NCI-H1105 treated with DMSO at 0.1 percent for 48 hours (cell line): ENCODE results near the gene KLHL24.
"Not testable (repeated sequence)": the region's sequence is repeated elsewhere in the genome, so short reads cannot be mapped to it uniquely, and the experiment has no call there.

ENCODE experiments used
- DNase-seq: peaks from one replicate; lab custom pipeline; 2025; lab: John Stamatoyannopoulos, UW

The KLHL24 gene

GRCh38 chr3:183635431-183636220 lies at the start of gene KLHL24:
TSS of gene KLHL24 (plus strand) at chr3:183635623. CDS start at chr3:183650357, 14,734 bp downstream.
- DNase-seq, result peak; percentile 98

- no peak for DNase-seq
Observed at GRCh38 chr3:183586477-183586876, 48.9 kb upstream of the KLHL24 start.

- no peak for DNase-seq
Observed at GRCh38 chr3:183587336-183587735, 48.1 kb upstream of the KLHL24 start.

DNA sequence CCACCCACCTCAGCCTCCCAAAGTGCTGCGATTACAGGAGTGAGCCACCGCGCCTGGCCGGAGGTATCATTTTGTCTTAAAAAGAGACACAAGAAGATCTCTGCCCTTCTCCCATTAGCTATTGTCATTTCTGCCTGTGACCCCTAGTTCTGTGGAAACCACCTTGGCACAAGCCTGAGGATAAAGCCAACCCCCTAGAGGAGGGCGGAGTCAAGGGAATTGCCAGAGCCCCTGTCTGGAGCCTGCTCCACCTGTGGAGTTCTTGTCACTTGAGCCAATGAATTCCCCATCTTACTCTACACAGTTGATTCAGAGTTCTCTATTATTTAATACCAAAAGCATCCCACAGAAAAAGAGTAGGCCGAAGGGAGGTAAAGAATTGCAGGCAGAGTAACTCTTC lies 45.0 kb upstream of the KLHL24 start:
- no peak for DNase-seq

DNA sequence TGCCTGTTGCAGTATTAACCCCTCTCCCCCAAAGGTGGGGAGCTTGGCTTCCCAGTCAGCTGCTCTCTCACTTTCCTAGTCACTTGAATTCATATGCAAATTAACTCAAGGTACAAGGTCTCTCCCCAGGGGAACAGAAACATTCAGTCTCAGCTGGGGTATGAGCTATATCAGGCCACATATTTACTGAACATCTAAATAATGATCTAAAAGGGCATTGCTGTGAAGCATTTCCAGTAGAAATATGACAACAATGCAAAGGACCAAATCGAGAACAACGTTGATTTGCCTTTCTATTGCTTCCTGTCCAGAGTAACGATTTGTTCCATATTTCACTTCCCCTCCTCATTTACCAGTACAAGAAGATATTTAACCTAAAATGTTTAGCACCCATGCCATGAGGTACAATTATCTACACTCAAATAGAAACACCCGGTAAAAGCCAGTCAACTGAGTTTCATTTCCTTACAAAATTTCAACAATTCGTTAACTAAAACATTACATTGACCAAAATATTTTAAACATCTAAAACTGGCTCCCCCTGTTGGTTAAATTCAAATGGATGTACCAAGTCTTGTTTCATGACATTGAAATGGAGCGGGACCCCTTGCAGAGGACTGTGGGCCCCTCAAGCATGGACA lies 43.4 kb upstream of the KLHL24 start:
- no peak for DNase-seq

DNA sequence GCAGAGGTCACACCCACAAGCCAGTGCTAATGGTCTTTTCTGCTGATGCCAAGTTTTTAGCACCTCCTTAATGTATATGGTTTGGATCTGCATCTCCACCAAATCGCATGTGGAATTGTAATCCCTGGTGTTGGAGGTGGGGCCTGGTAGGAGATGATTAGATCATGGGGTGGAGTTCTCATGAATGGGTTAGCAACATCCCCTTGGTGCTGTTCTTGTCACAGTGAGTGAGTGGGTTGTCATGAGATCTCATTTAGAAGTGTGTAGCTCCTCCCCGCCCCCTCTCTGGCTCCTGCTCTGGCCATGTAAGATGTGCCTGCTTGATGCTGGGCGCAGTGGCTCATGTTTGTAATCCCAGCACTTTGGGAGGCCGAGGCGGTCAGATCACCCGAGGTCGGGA lies 42.6 kb upstream of the KLHL24 start:
- no peak for DNase-seq

- no peak for DNase-seq
Observed at GRCh38 chr3:183594636-183595035, 40.8 kb upstream of the KLHL24 start.

GRCh38 chr3:183597959-183598358 lies 37.5 kb upstream of the KLHL24 start:
- DNase-seq, result no peak

DNA sequence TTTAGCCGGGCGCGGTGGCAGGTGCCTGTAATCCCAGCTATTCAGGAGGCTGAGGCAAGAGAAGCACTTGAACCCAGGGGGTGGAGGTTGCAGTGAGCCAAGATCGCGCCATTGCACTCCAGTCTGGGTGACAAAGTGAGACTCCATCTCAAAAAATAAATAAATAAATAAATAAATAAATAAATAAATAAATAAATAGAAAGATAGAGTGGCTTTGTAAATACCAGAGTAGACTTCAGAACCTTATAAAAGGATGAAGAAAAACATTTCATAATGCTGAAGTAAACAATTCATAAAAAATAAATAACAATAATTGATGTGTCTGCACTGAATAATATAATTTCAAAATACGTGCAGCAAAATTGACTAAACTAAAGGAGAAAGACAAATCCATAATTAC lies 24.1 kb upstream of the KLHL24 start:
- not testable (repeated sequence) for DNase-seq

- DNase-seq, result no peak
Observed at GRCh38 chr3:183613366-183614285, 21.8 kb upstream of the KLHL24 start.

DNA sequence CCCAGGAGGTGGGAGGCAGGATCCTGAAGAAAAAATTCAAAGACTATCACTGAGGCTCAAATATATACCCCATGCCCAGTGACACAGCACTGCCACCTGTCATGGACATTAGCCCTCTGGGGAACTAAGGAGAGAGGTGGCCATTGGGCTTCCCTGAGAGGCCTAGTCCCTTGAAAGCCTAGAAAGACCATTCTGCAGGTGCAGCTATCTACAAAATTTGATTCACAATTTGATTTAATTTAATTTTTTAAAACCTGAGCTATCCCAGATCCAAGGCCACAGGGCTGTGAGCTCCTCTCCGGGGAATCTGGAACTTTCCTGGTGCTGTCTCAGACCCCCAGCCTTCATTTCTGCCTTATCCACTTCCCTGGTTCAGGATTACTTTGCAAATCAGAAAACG lies 16.9 kb upstream of the KLHL24 start:
- no peak for DNase-seq

- no peak for DNase-seq
Observed at GRCh38 chr3:183619010-183619409, 16.4 kb upstream of the KLHL24 start.

DNA sequence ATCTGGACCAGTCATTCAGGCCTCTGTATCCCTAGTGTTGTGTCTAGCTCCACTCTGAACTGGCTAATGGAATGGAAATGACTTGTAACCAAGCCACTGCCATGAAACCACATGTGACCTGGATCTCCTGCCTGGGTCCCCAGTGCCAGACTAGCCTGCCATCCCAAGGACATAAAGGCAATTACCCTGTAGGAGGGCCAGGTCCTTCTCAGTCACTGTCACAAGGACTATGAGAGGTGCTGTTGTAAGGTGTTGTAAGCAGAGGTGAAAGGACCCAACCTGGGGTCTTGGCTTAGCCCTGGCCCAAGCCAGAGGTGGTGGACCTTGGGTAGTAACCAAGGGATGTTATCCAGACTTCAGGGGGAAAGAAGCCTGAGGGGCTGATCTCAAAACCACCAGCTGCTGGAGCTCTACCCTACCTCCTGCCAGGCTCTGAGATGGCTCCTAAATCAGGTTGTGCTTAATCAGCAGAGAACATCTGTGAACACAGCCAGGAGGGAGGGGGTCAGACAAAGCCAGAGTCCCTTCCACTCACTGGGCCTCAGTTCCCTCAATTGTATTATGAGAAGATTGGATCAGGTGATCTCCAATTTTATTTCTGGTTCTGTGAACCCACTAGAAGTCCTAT lies 15.7 kb upstream of the KLHL24 start:
- DNase-seq, result no peak

DNA sequence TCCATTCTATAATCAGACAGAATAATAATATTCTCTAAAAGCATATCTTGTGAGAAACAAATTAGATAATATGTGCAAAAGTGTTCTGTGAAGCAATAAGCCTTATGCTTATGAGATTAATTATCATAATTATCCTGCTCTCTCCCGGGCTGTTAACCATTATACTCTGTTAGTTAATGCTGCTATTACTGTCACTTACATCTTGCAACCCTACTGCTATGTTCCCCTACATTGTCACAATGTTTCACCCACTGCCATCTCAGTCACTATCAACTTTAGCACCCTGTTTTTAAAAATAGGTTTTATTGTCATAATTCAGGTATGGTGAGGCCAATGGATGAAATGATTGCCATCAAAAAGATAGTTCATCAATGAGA lies 15.2 kb upstream of the KLHL24 start:
- DNase-seq, result no peak

GRCh38 chr3:183622473-183622872 lies 12.9 kb upstream of the KLHL24 start:
- not testable (repeated sequence) for DNase-seq

GRCh38 chr3:183626877-183627594 lies 8.4 kb upstream of the KLHL24 start:
- DNase-seq, result no peak

DNA sequence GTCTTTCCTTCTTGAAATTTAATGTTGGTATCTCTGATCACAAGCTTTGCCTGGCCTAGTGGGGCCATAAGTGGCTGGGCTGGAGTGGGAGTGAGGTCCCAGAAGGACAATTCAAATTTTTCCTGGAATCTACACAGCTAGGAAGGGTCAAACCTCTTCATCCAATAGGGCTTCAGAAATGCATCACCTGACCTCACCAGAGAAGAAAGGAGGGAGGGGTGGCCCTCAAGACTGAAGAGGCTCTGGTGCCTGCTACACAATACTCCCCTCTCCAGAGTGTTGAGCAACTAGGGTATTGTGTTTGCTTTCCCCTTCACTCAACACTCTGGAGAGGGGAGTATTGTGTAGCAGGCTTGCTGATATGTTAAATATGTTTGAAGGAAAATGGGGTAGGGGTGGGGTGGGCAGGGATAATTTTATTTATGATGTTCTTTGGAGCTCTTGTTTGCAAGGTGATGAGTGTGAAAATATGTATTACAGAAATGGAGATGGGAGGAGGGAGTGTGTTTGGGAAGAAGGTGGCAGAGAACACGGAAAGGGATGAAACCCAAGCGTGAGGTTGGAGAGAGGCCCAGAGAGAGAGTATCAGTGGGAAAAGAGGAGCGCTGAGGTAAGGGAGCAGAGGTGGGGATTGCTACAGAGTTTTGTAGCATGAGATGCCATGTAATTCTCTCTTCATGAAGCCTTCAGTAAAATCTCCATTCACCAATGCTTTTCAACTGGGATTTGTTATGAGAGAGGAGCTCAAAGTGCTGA lies 5.7 kb upstream of the KLHL24 start:
- DNase-seq, result no peak

DNA sequence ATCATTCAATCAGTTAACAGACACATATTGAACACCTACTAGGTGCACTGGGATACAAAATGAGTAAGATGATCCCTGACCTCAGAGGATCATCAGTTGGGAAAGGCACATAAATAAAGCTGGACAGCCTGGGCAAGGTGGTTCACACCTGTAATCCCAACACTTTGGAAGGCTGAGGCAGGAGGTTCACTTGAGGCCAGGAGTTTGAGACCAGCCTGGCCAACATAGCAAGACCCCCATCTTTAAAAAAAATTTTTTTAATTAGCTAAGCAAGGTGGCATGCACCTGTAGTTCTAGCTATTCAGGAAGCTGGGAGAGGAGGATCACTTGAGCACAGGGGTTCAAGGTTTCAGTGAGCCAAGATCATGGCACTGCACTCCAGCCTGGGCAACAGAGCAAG lies 3.7 kb upstream of the KLHL24 start:
- no peak for DNase-seq

DNA sequence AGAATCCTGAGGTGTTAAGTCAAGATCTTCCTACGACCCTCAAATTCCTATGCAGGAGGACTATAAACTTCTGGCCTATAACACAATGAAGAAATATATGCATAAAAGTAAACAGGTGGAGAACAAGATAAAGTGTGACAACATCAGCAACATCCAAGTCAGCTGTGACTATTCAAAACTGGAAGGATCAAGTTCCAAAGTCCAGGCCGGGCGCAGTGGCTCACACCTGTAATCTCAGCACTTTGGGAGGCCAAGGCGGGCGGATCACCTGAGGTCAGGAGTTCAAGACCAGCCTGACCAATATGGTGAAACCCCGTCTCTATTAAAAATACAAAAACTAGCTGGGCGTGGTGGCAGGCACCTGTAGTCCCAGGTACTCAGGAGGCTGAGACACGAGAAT lies 2.7 kb upstream of the KLHL24 start:
- not testable (repeated sequence) for DNase-seq

DNA sequence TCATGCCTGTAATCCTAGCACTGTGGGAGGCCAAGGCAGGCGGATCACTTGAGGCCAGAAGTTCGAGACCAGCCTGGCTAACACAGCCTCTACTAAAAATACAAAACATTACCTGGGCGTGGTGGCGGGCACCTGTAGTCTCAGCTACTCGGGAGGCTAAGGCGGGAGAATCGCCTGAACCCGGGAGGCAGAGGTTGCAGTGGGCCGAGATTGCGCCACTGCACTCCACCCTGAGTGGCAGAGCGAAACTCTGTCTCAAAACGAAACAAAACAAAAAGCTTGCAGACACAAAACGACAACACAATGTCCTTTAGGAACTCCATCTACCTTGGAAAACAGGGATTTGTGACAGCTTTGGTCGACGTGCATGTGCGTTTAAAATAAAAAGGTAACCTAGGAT lies 716 bp upstream of the KLHL24 start:
- DNase-seq, result no peak

DNA sequence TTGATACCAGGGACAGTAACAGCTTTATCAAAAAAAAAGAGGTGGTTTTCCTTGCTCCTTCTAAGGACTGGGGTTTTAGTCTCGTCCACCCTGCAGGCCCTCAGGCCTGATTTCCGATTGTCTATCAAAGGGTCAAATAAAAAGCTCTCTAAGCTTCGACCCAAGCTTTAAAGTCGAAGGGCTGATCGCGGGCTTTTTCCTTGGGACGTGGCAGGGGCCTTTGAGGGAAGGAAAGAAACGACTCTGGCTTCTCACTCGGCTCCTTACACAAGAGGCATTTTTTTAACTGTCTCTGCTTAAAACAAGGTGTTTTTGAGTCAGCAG lies 354 bp upstream of the KLHL24 start:
- DNase-seq, result no peak
